Heart left ventricle (tissue), 16 donors: Measurements from ENCODE around the gene FSTL4. TPM values are rescaled to one million over a fixed set of nuclear protein-coding genes. Genes with fewer than 3 reads are reported as not detected.

ENCODE experiments used
- ATAC-seq, 4 donors: fragments of 200-7000 bp; cut with Tn5 transposase; one replicate each; pipeline ENCODE4 v1.9.1; 2020 to 2022; ENCODE audit warnings: moderate library complexity in 4 of 4, mild to moderate bottlenecking in 3 of 4, moderate number of reproducible peaks in 1 of 4
- DNase-seq, 5 donors: peaks; one replicate each; pipeline ENCODE4 v3.0.0-alpha.2; 2020
- H3K27ac ChIP-seq, 12 donors: fragments of 200-600 bp; sonication (generic) in 4 of 12; one replicate each; pipeline versions ENCODE4 v1.5.0 to v1.8.0; 2016 to 2022; ENCODE audit warnings: mild to moderate bottlenecking in 2 of 12
- H3K27me3 ChIP-seq, 9 donors: fragments of 200-600 bp; sonication (generic) in 2 of 9; one replicate each; pipeline versions ENCODE4 v1.5.1 to v1.8.0; 2016 to 2022; ENCODE audit warnings: mild to moderate bottlenecking in 3 of 9
- H3K36me3 ChIP-seq, 9 donors: fragments of 200-600 bp; sonication (generic) in 2 of 9; one replicate each; pipeline versions ENCODE4 v1.5.0 to v1.8.0; 2018 to 2022; ENCODE audit warnings: mild to moderate bottlenecking in 2 of 9
- H3K4me1 ChIP-seq, 12 donors: fragments of 200-600 bp; sonication (generic) in 4 of 12; one replicate each; pipeline versions ENCODE4 v1.5.0 to v1.8.0; 2016 to 2022; ENCODE audit warnings: mild to moderate bottlenecking in 3 of 12
- H3K4me3 ChIP-seq, 12 donors: fragments of 200-600 bp; sonication (generic) in 4 of 12; one replicate each; pipeline versions ENCODE4 v1.5.0 to v1.8.0; 2017 to 2022; ENCODE audit warnings: mild to moderate bottlenecking in 9 of 12, moderate library complexity in 4 of 12
- H3K9me3 ChIP-seq, 12 donors: fragments of 200-600 bp; sonication (generic) in 4 of 12; one replicate each; pipeline versions ENCODE4 v1.5.0 to v1.8.0; 2016 to 2022; ENCODE audit warnings: mild to moderate bottlenecking in 1 of 12
- POLR2A ChIP-seq, 2 donors: fragments of 450-650 bp; IDR thresholded peaks; one replicate each; pipeline ENCODE4 v1.6.1; 2017; ENCODE audit warnings: antibody characterized with exemption in 2 of 2, mild to moderate bottlenecking in 2 of 2, moderate library complexity in 2 of 2
- WGBS, 4 donors: extraction: QIAGEN DNeasy Blood & Tissue Kit in 2 of 4; methylation state at CpG; one replicate each; pipeline versions ENCODE4 v1.1.5 to v1.1.7; 2013 to 2018; 5-methylcytosine and 5-hydroxymethylcytosine counted together
- intact Hi-C, 10 donors: fragments of 100-400 bp; cut with DNase I; formaldehyde crosslinking; loops; one replicate each; pipeline versions ENCODE4 v1.11.1 to v1.14.2; 2022
- polyA plus RNA-seq, 2 donors: library from polyadenylated mRNA; stranded (reverse); fragments of 200-250 nt; gene quantifications; one replicate each; pipeline ENCODE4 v1.2.3, GENCODE V29; 2013
- total RNA-seq, 9 donors: library from RNA; depleted of rRNA in 2 of 9; stranded (reverse); fragments of >200 nt in 2 of 9; fragmentation: NEBNext Ultra II Directional in 3 of 9; extraction: Animal tissue kit (Norgen Biotek cat#: 25700) in 3 of 9; gene quantifications; one replicate each; pipeline versions ENCODE4 v1.1.0 to v1.2.4, GENCODE V29; 2016 to 2023
- TF ChIP-seq, protein P1 (sequence below), 12 donors: fragments of 200-600 bp; sonication (generic) in 4 of 12; IDR thresholded peaks; one replicate each; pipeline versions ENCODE4 v1.5.0 to v1.8.0; 2018 to 2022; ENCODE audit warnings: antibody characterized with exemption in 12 of 12, mild to moderate bottlenecking in 5 of 12
- donor health status: ischemic (EF 13 %, LVEDD 7.1; RV severe dilation, severe dysfunction).
- donor health status: healthy with polysubstance abuse.
- donor health status: DM: no; HTN: yes; CAD: no.
- donor health status: DM: no; HTN: no; CAD: no.
- donor health status: ischemic (EF 25% LVEDD 6.9; RV normal size, moderate dysfunction).
- donor health status: ischemic (EF 25% LVEDD 5.7; RV mildly dilated, moderate dysfunction).
- donor health status: healthy.
- donor health status: DM: yes; HTN: yes; CAD: no.
- donor health status: ischemic (EF 35%, LVEDD 5.7; RV mildly dilated, moderate dysfunction).
- donor health status: nonischemic (EF 11% LVEDD 7.7; RV severe dilation, severe dysfunction).
- donor health status: DM: yes; HTN: yes; CAD: no.
- donor health status: PGD.
- donor health status: ischemic (EF 29% LVEDD 5.4; RV normal size, mild dysfunction).
- donor health status: nonischemic (EF 23%, LVEDD 6.1; RV moderate dilation, normal function).

The FSTL4 gene
- total and polyA plus RNA-seq, 11 donors: 0.01 to 0.39 (median 0.17) TPM; not detected in 6

DNA sequence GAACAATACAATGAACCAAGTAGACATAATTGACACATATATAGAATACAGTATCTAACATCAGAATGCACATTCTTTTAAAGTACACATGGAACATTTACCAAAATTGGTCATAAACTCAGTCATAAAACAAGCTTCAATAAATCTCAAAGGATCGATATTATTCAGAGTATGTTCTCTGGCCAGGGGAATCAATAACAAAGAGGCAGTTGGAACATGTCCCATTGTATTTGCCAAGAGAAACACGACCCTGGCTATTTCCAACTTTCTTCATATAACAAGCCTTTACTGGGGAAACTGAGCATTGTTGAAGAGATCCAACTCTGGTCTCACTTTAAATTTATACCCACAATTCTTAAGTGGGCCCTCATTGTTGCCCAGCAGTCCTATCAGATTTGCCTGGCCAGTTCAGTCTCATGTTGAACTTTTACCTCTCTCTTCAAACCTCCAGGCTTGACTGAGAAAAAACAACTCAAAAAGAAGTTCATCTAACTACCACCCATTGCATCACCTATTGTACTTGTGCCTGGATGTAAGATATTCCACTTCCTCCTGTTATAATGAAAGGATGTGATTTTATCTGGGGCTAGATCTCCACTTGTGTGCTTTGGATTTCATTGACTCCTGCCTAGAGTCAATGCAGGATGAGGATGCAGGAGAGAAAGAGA lies 398.1 kb downstream of the FSTL4 start:
- TF ChIP-seq, protein P1, sequence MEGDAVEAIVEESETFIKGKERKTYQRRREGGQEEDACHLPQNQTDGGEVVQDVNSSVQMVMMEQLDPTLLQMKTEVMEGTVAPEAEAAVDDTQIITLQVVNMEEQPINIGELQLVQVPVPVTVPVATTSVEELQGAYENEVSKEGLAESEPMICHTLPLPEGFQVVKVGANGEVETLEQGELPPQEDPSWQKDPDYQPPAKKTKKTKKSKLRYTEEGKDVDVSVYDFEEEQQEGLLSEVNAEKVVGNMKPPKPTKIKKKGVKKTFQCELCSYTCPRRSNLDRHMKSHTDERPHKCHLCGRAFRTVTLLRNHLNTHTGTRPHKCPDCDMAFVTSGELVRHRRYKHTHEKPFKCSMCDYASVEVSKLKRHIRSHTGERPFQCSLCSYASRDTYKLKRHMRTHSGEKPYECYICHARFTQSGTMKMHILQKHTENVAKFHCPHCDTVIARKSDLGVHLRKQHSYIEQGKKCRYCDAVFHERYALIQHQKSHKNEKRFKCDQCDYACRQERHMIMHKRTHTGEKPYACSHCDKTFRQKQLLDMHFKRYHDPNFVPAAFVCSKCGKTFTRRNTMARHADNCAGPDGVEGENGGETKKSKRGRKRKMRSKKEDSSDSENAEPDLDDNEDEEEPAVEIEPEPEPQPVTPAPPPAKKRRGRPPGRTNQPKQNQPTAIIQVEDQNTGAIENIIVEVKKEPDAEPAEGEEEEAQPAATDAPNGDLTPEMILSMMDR (IDR thresholded peaks at IDR 0.05): no peak
- no peak for TF ChIP-seq POLR2A (IDR thresholded peaks at IDR 0.05)
- DNase-seq: no peak
- intact Hi-C loops: no loop called here
- H3K36me3 ChIP-seq: no peaks in the 10 kb centered on the region
- no peak overlapping the region for H3K27ac ChIP-seq
- H3K4me3 ChIP-seq: no peak overlapping the region
- no peaks in the 10 kb centered on the region for H3K9me3 ChIP-seq
- peak in 1 of 4 donors; percentile 50 for ATAC-seq
- H3K4me1 ChIP-seq: no peaks in the 10 kb centered on the region
- 35 to 60% (median 40%) methylated on average over 2 of the region's 2 CpGs for WGBS, 4 donors
- peaks cover 0 to 13% (median 0%) of the 10 kb centered on the region in 9 donors for H3K27me3 ChIP-seq

DNA sequence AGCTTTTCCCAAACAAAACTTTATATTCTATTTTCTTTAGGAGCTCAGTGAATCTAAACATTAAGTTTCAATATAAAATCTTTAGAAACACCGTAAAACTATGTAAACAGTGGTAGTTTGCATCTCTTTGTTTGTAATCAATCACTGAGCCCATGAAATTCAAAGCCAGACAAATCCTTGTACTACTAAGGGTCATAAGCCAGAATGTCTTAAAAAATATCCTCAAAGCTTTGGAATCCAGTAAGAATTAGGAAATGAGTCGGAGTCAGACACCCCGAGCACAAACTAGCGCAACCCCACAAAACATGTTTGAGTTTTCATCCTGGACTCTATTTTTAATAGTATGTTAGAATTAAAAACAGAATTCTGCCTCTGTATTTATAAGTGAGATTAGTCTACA lies 406.7 kb downstream of the FSTL4 start:
- ATAC-seq: no peak
- no peak overlapping the region for H3K27ac ChIP-seq
- intact Hi-C loops: no loop called here
- no peak overlapping the region for H3K4me3 ChIP-seq
- no peaks in the 10 kb centered on the region for H3K9me3 ChIP-seq
- no peak for DNase-seq
- WGBS, 4 donors: 74 to 83% (median 79%) methylated on average over 4 of the region's 4 CpGs
- H3K4me1 ChIP-seq: no peaks in the 10 kb centered on the region
- no peaks in the 10 kb centered on the region for H3K36me3 ChIP-seq
- no peak for TF ChIP-seq POLR2A (IDR thresholded peaks at IDR 0.05)
- TF ChIP-seq, protein P1 (IDR thresholded peaks at IDR 0.05): no peak
- peaks cover 0 to 21% (median 0%) of the 10 kb centered on the region in 9 donors for H3K27me3 ChIP-seq

DNA sequence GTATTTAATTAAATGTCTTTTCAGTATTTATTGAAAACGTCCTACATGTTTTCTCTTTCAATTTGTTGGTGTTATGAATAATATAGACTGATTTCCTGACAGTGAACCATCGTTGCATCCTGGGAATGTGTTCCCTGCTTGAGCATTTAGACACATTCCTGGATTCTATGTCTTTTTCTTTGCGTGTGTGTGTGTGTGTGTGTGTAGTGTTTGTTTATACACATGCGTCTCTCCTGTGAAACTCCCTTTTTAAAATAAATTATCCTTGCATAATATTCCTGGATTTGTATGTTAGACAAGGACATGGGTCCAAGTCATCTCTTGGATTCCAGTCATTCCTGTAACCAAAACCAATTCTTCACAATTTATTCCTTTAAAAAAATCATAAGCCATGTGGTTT lies 407.1 kb downstream of the FSTL4 start:
- ATAC-seq (no peak), DNase-seq (no peak)
- 56 to 77% (median 59%) methylated on average over 4 of the region's 4 CpGs for WGBS, 4 donors
- Histone ChIP-seq H3K36me3 (no peaks in the 10 kb centered on the region), H3K4me3 (no peak overlapping the region), H3K9me3 (no peaks in the 10 kb centered on the region), H3K27me3 (peaks cover 0 to 21% (median 0%) of the 10 kb centered on the region in 9 donors), H3K4me1 (no peaks in the 10 kb centered on the region), H3K27ac (no peak overlapping the region)
- TF ChIP-seq, protein P1 (IDR thresholded peaks at IDR 0.05): no peak
- no peak for TF ChIP-seq POLR2A (IDR thresholded peaks at IDR 0.05)
- intact Hi-C loops: no loop called here

DNA sequence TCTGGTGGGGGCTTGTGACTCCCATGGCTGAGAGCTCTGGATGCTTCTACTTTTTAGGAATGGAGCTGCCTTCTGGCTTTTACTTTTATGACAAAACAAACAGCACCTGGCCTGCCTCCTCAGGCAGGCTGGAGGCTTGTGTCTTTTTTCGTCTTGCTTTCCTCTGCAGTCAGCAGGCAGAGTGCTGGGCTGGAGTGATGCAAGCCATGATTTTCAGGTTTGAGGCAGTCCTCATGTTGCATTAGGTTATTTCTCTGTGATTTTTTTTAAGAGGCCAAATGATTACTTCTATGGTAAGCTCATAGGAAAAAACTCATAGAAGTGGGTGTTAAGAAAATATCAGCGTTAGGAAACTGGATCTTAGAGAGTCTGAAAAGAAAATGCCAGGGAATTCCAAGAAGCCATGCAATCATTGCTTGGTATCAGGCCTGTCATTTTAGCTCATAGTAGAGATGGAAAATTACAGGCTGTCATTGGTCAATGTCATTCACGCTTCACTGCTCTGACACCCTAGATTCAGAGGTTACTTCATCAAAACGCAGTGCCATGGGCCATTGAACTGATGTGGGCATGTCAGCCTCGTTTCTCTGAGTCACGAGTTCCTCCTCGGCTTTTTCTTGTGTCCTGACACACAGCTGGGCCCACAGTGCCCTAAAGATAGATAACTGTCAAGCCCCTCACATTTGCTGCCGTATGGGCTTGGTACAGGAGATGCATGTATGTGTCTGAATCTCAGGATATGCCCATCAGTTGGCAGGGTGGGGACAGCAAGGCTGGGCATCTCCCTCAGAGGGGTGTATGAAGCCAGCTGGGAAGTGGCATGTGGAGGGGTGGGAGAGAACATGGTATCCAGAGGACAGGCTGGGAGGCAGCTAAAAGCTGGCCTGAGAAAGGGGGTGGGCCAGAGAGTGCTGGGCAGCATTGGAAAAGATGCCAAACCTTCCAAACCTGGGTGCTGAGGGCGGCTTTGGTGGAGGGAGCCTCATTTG lies 408.7 kb downstream of the FSTL4 start:
- 48 to 56% (median 51%) methylated on average over 9 of the region's 9 CpGs for WGBS, 4 donors
- Histone ChIP-seq H3K9me3 (no peaks in the 10 kb centered on the region), H3K36me3 (no peaks in the 10 kb centered on the region), H3K27me3 (peaks cover 0 to 27% (median 0%) of the 10 kb centered on the region in 9 donors), H3K4me3 (no peak overlapping the region), H3K4me1 (no peaks in the 10 kb centered on the region), H3K27ac (no peak overlapping the region)
- peak in 2 of 4 donors; percentile 22 to 34 for ATAC-seq
- intact Hi-C loops: no loop called here
- TF ChIP-seq, protein P1 (IDR thresholded peaks at IDR 0.05): no peak
- no peak for TF ChIP-seq POLR2A (IDR thresholded peaks at IDR 0.05)
- DNase-seq: no peak
